Fibroblast of lung (primary cell): Measurements from ENCODE around the gene GABRP.

Experiments used
- CTCF ChIP-seq, 2 donors: IDR thresholded peaks in 1 of 2; conservative IDR thresholded peaks in 1 of 2; 1 replicate in 1 of 2; 2 replicates in 1 of 2; pipeline ENCODE4 v1.5.1; 2011 to 2012; ENCODE audit warnings: low read length in 2 of 2, control low read depth in 1 of 2, inconsistent platforms in 1 of 2, low read depth in 1 of 2, mild to moderate bottlenecking in 1 of 2
- EZH2 ChIP-seq: IDR thresholded peaks from 2 replicates; pipeline ENCODE4 v1.5.1; 2012; ENCODE audit warnings: low read length, control low read depth, mild to moderate bottlenecking; ENCODE audit errors: missing control alignments

GRCh38 chr5:170741801-170742200 is 41.7 kb upstream of the GABRP start:
- TF ChIP-seq CTCF (conservative IDR thresholded peaks at IDR 0.05 in 1 of 2, IDR thresholded peaks at IDR 0.05 in 1 of 2; ENCODE audit: low read depth in 1 of 2, low read length in 2 of 2) (no peak), EZH2 (no peak)
